K562 (cell line): ENCODE measurements around the gene CS. TPM values are rescaled to one million over a fixed set of nuclear protein-coding genes. Genes with fewer than 3 reads are reported as not detected.

Source experiments
- ATF1 ChIP-seq, 2 experiments: fragments of 450-650 bp in 1 of 2; IDR thresholded peaks; 2 replicates each; pipeline ENCODE4 v1.6.1; 2016; ENCODE audit warnings: missing compliant biosample characterization in 1 of 2, missing genetic modification characterization in 1 of 2
- DNMT1 ChIP-seq: fragments of 450-650 bp; IDR thresholded peaks from 2 replicates; pipeline ENCODE4 v1.6.1; 2016; ENCODE audit warnings: antibody characterized with exemption, mild to moderate bottlenecking
- KDM5B ChIP-seq: fragments of 200-600 bp; sonication (generic); IDR thresholded peaks from 2 replicates; pipeline ENCODE4 v1.6.1; 2012; ENCODE audit warnings: low read depth, mild to moderate bottlenecking, moderate library complexity, low read length, control low read depth, inconsistent platforms; ENCODE audit not compliant: insufficient replicate concordance
- POLR3G ChIP-seq: IDR thresholded peaks from 2 replicates; pipeline ENCODE4 v1.6.1; 2011; ENCODE audit not compliant: insufficient read length, insufficient replicate concordance; ENCODE audit errors: extremely low read depth
- SLC30A9 ChIP-seq: fragments of 250-450 bp; sonication (Bioruptor Pico); IDR thresholded peaks from 2 replicates; pipeline ENCODE4 v1.8.0; 2022; ENCODE audit warnings: mild to moderate bottlenecking, moderate library complexity
- SP1 ChIP-seq: sonication (generic); formaldehyde crosslinking; IDR thresholded peaks from 2 replicates; pipeline ENCODE4 v1.8.1; 2022; ENCODE audit warnings: mild to moderate bottlenecking, missing genetic modification reagents
- TAF1 ChIP-seq: IDR thresholded peaks from 2 replicates; pipeline ENCODE4 v1.6.1; 2011; ENCODE audit warnings: mild to moderate bottlenecking, low read length, moderate library complexity; ENCODE audit not compliant: insufficient read depth, control insufficient read depth, severe bottlenecking; ENCODE audit errors: extremely low read depth
- TGIF2 ChIP-seq: sonication (generic); formaldehyde crosslinking; IDR thresholded peaks from 2 replicates; pipeline ENCODE4 v1.8.1; 2022; ENCODE audit warnings: mild to moderate bottlenecking, missing genetic modification reagents, moderate library complexity
- polyA plus RNA-seq, 8 experiments: library from polyadenylated mRNA; depleted of rRNA in 4 of 8; stranded (reverse) in 5 of 8; unstranded in 3 of 8; fragments of >200 nt; fragmentation: Nextera tagmentation in 2 of 8; fragmentation: Illumina TruSeq in 1 of 8; extraction: Ambion mirVana in 2 of 8; extraction: Trizol in 1 of 8; gene quantifications; 2 replicates each; pipeline versions ENCODE4 v1.2.1 to v1.2.3, GENCODE V29; 2011 to 2014; ENCODE audit warnings: inconsistent platforms in 1 of 8, missing spikeins in 1 of 8
- total RNA-seq, 7 experiments: library from RNA; depleted of rRNA in 6 of 7; stranded (reverse); fragments of >200 nt in 6 of 7; fragmentation: Illumina TruSeq in 2 of 7; extraction: Trizol in 2 of 7; gene quantifications; 2 replicates each; pipeline versions ENCODE4 v1.2.1 to v1.2.3, GENCODE V29; 2011 to 2021; ENCODE audit warnings: low replicate concordance in 1 of 7
- TF ChIP-seq, protein P1 (sequence below), 3 experiments: fragments of 200-800 bp in 1 of 3; fragments of 250-450 bp in 1 of 3; fragments of 450-650 bp in 1 of 3; sonication (Bioruptor Pico) in 1 of 3; sonication (Bioruptor generic) in 1 of 3; formaldehyde crosslinking in 1 of 3; IDR thresholded peaks; 2 replicates each; pipeline versions ENCODE4 v1.6.1 to v1.8.0; 2016 to 2022; ENCODE audit warnings: mild to moderate bottlenecking in 2 of 3, missing genetic modification characterization in 2 of 3, missing compliant biosample characterization in 1 of 3, moderate library complexity in 1 of 3
- TF ChIP-seq, protein P2 (sequence below): sonication (generic); formaldehyde crosslinking; IDR thresholded peaks from 2 replicates; pipeline ENCODE4 v1.4.0; 2020; ENCODE audit warnings: mild to moderate bottlenecking, missing genetic modification reagents
- TF ChIP-seq, protein P3 (sequence below): sonication (generic); formaldehyde crosslinking; IDR thresholded peaks from 2 replicates; pipeline ENCODE4 v1.5.0; 2020; ENCODE audit warnings: missing genetic modification reagents
- TF ChIP-seq, protein P4 (sequence below): IDR thresholded peaks from 2 replicates; pipeline ENCODE4 v1.6.1; 2012; ENCODE audit warnings: low read depth, low read length, improper control_type of control experiment, borderline replicate concordance
- TF ChIP-seq, protein P5 (sequence below): sonication (generic); formaldehyde crosslinking; IDR thresholded peaks from 2 replicates; pipeline ENCODE4 v1.8.0; 2022; ENCODE audit warnings: mild to moderate bottlenecking, missing genetic modification reagents
- TF ChIP-seq, protein P6 (sequence below): fragments of 450-650 bp; IDR thresholded peaks from 2 replicates; pipeline ENCODE4 v1.6.1; 2016; ENCODE audit warnings: low read depth, mild to moderate bottlenecking, moderate library complexity

Gene CS
- total and polyA plus RNA-seq, 9 of the 15 experiments (the other 6 are each of a cell fraction or from before 2014, with no cell fraction given): 99.9 to 390 (median 149) TPM

DNA sequence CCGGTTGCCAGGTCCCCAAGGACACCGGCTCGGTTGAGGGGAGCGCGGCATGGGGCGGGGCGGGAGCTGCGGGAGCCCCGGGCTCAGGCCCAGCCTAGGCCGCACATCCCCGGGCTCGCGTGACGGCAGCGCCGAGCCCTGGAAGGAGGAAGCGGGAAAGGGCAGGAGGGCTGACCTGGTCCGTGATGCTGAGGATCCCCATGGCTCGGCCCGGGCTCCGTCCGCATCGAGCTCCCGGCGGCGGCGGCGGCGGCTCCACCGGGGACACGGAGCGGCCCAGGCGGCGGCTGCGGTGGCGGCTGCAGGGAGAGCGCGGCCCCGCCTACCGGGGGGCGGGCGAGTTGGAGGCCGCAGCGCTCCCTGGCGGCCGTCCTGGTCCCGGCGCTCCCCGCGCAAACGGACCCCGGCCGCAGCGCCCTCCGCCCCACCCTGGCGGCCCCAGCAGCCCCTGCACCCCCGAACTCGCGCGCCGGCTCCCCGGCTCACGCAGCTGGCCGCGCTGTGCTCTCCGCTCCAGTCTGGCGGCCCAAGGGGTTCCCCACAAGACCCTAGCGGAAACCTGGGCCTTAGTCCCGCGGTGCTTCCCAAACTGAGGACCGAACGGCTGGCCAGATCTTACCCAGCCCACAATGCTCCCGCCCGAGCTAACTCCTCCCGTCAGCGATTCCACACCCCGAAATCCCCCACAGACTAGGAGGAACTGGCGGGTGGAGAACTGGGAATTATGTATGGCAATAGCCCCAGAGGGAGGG lies 41.9 kb downstream of the CS start, which contains the start of gene ANKRD52 (continued):
- TF ChIP-seq ATF1 (CRISPR knock-in tag; IDR thresholded peaks at IDR 0.05): 0 out of 2 replicates have a peak, but pooled peaks have one; percentile 42
- peak; percentile 12; the same call in 1 of the 2 replicates for TF ChIP-seq ATF1 (tag; IDR thresholded peaks at IDR 0.05)
- peak; percentile 29 for TF ChIP-seq KDM5B
- TF ChIP-seq, protein P1, sequence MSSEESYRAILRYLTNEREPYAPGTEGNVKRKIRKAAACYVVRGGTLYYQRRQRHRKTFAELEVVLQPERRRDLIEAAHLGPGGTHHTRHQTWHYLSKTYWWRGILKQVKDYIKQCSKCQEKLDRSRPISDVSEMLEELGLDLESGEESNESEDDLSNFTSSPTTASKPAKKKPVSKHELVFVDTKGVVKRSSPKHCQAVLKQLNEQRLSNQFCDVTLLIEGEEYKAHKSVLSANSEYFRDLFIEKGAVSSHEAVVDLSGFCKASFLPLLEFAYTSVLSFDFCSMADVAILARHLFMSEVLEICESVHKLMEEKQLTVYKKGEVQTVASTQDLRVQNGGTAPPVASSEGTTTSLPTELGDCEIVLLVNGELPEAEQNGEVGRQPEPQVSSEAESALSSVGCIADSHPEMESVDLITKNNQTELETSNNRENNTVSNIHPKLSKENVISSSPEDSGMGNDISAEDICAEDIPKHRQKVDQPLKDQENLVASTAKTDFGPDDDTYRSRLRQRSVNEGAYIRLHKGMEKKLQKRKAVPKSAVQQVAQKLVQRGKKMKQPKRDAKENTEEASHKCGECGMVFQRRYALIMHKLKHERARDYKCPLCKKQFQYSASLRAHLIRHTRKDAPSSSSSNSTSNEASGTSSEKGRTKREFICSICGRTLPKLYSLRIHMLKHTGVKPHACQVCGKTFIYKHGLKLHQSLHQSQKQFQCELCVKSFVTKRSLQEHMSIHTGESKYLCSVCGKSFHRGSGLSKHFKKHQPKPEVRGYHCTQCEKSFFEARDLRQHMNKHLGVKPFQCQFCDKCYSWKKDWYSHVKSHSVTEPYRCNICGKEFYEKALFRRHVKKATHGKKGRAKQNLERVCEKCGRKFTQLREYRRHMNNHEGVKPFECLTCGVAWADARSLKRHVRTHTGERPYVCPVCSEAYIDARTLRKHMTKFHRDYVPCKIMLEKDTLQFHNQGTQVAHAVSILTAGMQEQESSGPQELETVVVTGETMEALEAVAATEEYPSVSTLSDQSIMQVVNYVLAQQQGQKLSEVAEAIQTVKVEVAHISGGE (CRISPR knock-in tag; IDR thresholded peaks at IDR 0.05): peak in 1 of 3 experiments; percentile 9; a peak in 1 of 6 replicates
- TF ChIP-seq, protein P2, sequence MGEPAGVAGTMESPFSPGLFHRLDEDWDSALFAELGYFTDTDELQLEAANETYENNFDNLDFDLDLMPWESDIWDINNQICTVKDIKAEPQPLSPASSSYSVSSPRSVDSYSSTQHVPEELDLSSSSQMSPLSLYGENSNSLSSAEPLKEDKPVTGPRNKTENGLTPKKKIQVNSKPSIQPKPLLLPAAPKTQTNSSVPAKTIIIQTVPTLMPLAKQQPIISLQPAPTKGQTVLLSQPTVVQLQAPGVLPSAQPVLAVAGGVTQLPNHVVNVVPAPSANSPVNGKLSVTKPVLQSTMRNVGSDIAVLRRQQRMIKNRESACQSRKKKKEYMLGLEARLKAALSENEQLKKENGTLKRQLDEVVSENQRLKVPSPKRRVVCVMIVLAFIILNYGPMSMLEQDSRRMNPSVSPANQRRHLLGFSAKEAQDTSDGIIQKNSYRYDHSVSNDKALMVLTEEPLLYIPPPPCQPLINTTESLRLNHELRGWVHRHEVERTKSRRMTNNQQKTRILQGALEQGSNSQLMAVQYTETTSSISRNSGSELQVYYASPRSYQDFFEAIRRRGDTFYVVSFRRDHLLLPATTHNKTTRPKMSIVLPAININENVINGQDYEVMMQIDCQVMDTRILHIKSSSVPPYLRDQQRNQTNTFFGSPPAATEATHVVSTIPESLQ: peak; percentile 82; the same call in 1 of the 2 replicates
- TF ChIP-seq, protein P3, sequence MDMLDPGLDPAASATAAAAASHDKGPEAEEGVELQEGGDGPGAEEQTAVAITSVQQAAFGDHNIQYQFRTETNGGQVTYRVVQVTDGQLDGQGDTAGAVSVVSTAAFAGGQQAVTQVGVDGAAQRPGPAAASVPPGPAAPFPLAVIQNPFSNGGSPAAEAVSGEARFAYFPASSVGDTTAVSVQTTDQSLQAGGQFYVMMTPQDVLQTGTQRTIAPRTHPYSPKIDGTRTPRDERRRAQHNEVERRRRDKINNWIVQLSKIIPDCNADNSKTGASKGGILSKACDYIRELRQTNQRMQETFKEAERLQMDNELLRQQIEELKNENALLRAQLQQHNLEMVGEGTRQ (CRISPR knock-in tag): peak; percentile 23; the same call in 1 of the 2 replicates
- TF ChIP-seq, protein P4, sequence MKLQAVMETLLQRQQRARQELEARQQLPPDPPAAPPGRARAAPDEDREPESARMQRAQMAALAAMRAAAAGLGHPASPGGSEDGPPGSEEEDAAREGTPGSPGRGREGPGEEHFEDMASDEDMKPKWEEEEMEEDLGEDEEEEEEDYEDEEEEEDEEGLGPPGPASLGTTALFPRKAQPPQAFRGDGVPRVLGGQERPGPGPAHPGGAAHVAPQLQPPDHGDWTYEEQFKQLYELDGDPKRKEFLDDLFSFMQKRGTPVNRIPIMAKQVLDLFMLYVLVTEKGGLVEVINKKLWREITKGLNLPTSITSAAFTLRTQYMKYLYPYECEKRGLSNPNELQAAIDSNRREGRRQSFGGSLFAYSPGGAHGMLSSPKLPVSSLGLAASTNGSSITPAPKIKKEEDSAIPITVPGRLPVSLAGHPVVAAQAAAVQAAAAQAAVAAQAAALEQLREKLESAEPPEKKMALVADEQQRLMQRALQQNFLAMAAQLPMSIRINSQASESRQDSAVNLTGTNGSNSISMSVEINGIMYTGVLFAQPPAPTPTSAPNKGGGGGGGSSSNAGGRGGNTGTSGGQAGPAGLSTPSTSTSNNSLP: no peak
- TF ChIP-seq, protein P5, sequence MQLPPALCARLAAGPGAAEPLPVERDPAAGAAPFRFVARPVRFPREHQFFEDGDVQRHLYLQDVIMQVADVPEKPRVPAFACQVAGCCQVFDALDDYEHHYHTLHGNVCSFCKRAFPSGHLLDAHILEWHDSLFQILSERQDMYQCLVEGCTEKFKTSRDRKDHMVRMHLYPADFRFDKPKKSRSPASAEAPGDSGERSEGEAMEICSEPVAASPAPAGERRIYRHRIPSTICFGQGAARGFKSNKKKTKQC: peak; percentile 83; the same call in 1 of the 2 replicates
- peak; percentile 61 for TF ChIP-seq TAF1
- TF ChIP-seq SP1 (CRISPR knock-in tag): no peak; the same call in 1 of the 2 replicates
- 0 out of 2 replicates have a peak, but pooled peaks have one; percentile 56 for TF ChIP-seq TGIF2 (CRISPR knock-in tag)
- TF ChIP-seq POLR3G: no peak
- no peak for TF ChIP-seq SLC30A9
- TF ChIP-seq, protein P6, sequence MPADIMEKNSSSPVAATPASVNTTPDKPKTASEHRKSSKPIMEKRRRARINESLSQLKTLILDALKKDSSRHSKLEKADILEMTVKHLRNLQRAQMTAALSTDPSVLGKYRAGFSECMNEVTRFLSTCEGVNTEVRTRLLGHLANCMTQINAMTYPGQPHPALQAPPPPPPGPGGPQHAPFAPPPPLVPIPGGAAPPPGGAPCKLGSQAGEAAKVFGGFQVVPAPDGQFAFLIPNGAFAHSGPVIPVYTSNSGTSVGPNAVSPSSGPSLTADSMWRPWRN: no peak
- TF ChIP-seq DNMT1: no peak
